Activated B cell treated with CpG ODN at 0.5 μM for 24 hours (primary cell): ENCODE data around the gene TMEM217. TPM values are rescaled to one million over a fixed set of nuclear protein-coding genes. Genes with fewer than 3 reads are reported as not detected.

Experiments used
- ATAC-seq: fragments of 200-7000 bp; cut with Tn5 transposase; one replicate; pipeline ENCODE4 v1.10.0; 2021; ENCODE audit warnings: low read depth, mild to moderate bottlenecking, moderate library complexity
- CTCF ChIA-PET: fragments of 350-600 bp; sonication (Branson Sonifier 250); formaldehyde crosslinking; loops from one replicate; lab custom pipeline; 2021; ENCODE audit warnings: antibody characterized with exemption; lab: Charles Lee
- POLR2A ChIA-PET: fragments of 350-600 bp; sonication (Branson Sonifier 250); formaldehyde crosslinking; loops from one replicate; lab custom pipeline; 2021; ENCODE audit warnings: antibody characterized with exemption; lab: Charles Lee
- DNase-seq: peaks from one replicate; pipeline ENCODE4 v3.0.0; 2022
- H3K27ac Mint-ChIP-seq: one replicate; pipeline ENCODE4 v1.8.0; 2020; ENCODE audit warnings: mixed read lengths
- H3K27me3 Mint-ChIP-seq: one replicate; pipeline ENCODE4 v1.8.0; 2021; ENCODE audit warnings: mixed read lengths
- H3K36me3 Mint-ChIP-seq: one replicate; pipeline ENCODE4 v1.8.0; 2021; ENCODE audit warnings: low read depth, mixed read lengths
- H3K4me1 Mint-ChIP-seq: one replicate; pipeline ENCODE4 v1.8.0; 2021; ENCODE audit warnings: mixed read lengths
- H3K4me3 Mint-ChIP-seq: one replicate; pipeline ENCODE4 v1.8.0; 2020; ENCODE audit warnings: mild to moderate bottlenecking, mixed read lengths
- H3K9me3 Mint-ChIP-seq: one replicate; pipeline ENCODE4 v1.8.0; 2020; ENCODE audit warnings: mixed read lengths
- intact Hi-C: fragments of 100-400 bp; cut with micrococcal nuclease; formaldehyde crosslinking; loops from one replicate; pipeline ENCODE4 v1.15.1; 2024
- total RNA-seq: library from RNA; stranded (reverse); gene quantifications from 2 replicates; pipeline ENCODE4 v1.2.3, GENCODE V29; 2022
- TF ChIP-seq, protein P1 (sequence below): fragments of 200-600 bp; IDR thresholded peaks from one replicate; pipeline ENCODE4 v1.8.0; 2022; ENCODE audit warnings: antibody characterized with exemption, mild to moderate bottlenecking

TMEM217 gene
- total RNA-seq, 1 donor from 2014 or later: 1.0 TPM

DNA sequence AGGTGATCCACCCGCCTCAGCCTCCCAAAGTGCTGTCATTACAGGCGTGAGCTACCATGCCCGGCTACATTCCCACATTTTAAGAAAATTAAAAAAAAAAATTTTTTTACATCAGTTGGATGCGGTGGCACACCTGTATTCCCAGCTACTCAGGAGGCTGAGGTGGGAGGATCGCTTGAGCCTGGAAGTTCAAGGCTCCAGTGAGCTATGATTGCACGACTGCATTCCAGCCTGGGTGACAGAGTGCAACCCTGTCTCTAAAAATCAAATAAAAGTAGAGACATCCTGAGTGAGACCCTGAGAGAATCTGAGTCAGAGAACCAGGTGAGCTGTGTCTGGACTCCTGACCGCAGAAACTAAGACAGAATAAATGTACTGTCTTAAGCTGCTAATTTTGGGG is 49.2 kb downstream of the TMEM217 start:
- ChIA-PET CTCF (interaction anchor here (0.7 to 8.6 kb wide), 17 partner anchors 9 to 687 kb away, joined by 3 to 185 read pairs (median 6); partner anchors contain the start of genes C6orf89 and PPIL1), POLR2A (interaction anchor here (0.6 to 4.8 kb wide), 9 partner anchors 31 to 764 kb away, joined by 3 to 49 read pairs (median 9); partner anchors contain the start of gene PIM1)
- H3K9me3 Mint-ChIP-seq: no peaks in the 10 kb centered on the region
- ATAC-seq (no peak), DNase-seq (no peak)
- no peaks in the 10 kb centered on the region for H3K36me3 Mint-ChIP-seq
- no peak overlapping the region for H3K4me3 Mint-ChIP-seq
- H3K27ac Mint-ChIP-seq: no peak overlapping the region
- TF ChIP-seq, protein P1, sequence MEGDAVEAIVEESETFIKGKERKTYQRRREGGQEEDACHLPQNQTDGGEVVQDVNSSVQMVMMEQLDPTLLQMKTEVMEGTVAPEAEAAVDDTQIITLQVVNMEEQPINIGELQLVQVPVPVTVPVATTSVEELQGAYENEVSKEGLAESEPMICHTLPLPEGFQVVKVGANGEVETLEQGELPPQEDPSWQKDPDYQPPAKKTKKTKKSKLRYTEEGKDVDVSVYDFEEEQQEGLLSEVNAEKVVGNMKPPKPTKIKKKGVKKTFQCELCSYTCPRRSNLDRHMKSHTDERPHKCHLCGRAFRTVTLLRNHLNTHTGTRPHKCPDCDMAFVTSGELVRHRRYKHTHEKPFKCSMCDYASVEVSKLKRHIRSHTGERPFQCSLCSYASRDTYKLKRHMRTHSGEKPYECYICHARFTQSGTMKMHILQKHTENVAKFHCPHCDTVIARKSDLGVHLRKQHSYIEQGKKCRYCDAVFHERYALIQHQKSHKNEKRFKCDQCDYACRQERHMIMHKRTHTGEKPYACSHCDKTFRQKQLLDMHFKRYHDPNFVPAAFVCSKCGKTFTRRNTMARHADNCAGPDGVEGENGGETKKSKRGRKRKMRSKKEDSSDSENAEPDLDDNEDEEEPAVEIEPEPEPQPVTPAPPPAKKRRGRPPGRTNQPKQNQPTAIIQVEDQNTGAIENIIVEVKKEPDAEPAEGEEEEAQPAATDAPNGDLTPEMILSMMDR: no peak
- peaks cover 18% of the 10 kb centered on the region for H3K4me1 Mint-ChIP-seq
- intact Hi-C loops: loop anchor here (1.0 kb wide), 3 partner anchors 32 to 179 kb away; no protein-coding TSS in a partner anchor
- H3K27me3 Mint-ChIP-seq: no peaks in the 10 kb centered on the region

- TF ChIP-seq, protein P1: no peak
- Mint-ChIP-seq H3K27ac (peak overlapping the region; percentile 5), H3K36me3 (no peaks in the 10 kb centered on the region), H3K27me3 (no peaks in the 10 kb centered on the region), H3K9me3 (no peaks in the 10 kb centered on the region), H3K4me3 (no peak overlapping the region), H3K4me1 (peaks cover 20% of the 10 kb centered on the region)
- DNase-seq (peak; percentile 79), ATAC-seq (peak; percentile 97)
- intact Hi-C loops: loop anchor here (1.0 kb wide), 3 partner anchors 32 to 179 kb away; no protein-coding TSS in a partner anchor
- ChIA-PET CTCF (interaction anchor here (0.7 to 8.6 kb wide), 12 partner anchors 10 to 687 kb away, joined by 3 to 185 read pairs (median 4); partner anchors contain the start of gene C6orf89), POLR2A (interaction anchor here (0.6 to 4.8 kb wide), 9 partner anchors 31 to 763 kb away, joined by 4 to 49 read pairs (median 7); partner anchors contain the start of gene PIM1)
These were observed 50.0 kb downstream of the TMEM217 start for GRCh38 chr6:37207903-37208456.

GRCh38 chr6:37206622-37207021 is 51.3 kb downstream of the TMEM217 start:
- Mint-ChIP-seq H3K4me3 (no peak overlapping the region), H3K4me1 (peaks cover 27% of the 10 kb centered on the region), H3K27ac (no peak overlapping the region), H3K9me3 (no peaks in the 10 kb centered on the region), H3K27me3 (no peaks in the 10 kb centered on the region), H3K36me3 (no peaks in the 10 kb centered on the region)
- ChIA-PET POLR2A (interaction anchor here (0.6 to 4.8 kb wide), 5 partner anchors 31 to 188 kb away, joined by 4 to 49 read pairs (median 7); no protein-coding TSS in a partner anchor), CTCF (interaction anchor here (0.6 to 8.6 kb wide), 8 partner anchors 13 to 186 kb away, joined by 3 to 185 read pairs (median 58); no protein-coding TSS in a partner anchor)
- DNase-seq (no peak), ATAC-seq (no peak)
- intact Hi-C loops: no loop called here
- TF ChIP-seq, protein P1: no peak

- intact Hi-C loops: no loop called here
- H3K4me1 Mint-ChIP-seq: peaks cover 27% of the 10 kb centered on the region
- H3K9me3 Mint-ChIP-seq: no peaks in the 10 kb centered on the region
- CTCF ChIA-PET: interaction anchor here (0.6 to 8.6 kb wide), 7 partner anchors 12 to 186 kb away, joined by 3 to 185 read pairs (median 113); no protein-coding TSS in a partner anchor
- TF ChIP-seq, protein P1: no peak
- no peak for DNase-seq
- H3K36me3 Mint-ChIP-seq: no peaks in the 10 kb centered on the region
- no peak overlapping the region for H3K4me3 Mint-ChIP-seq
- POLR2A ChIA-PET: interaction anchor here (0.6 to 4.8 kb wide), 9 partner anchors 13 to 176 kb away, joined by 3 to 49 read pairs (median 4); no protein-coding TSS in a partner anchor
- ATAC-seq: no peak
- H3K27ac Mint-ChIP-seq: no peak overlapping the region
- no peaks in the 10 kb centered on the region for H3K27me3 Mint-ChIP-seq
These were observed 52.0 kb downstream of the TMEM217 start for GRCh38 chr6:37205997-37206340.
